Measurements from ENCODE around the gene PRPS2. TPM values are rescaled to one million over a fixed set of nuclear protein-coding genes. Genes with fewer than 3 reads are reported as not detected.

Gene PRPS2
- 12.4 and 21.0 TPM in 2 replicates for total RNA-seq (2014; rRNA removed; shearing (Covaris generic))

DNA sequence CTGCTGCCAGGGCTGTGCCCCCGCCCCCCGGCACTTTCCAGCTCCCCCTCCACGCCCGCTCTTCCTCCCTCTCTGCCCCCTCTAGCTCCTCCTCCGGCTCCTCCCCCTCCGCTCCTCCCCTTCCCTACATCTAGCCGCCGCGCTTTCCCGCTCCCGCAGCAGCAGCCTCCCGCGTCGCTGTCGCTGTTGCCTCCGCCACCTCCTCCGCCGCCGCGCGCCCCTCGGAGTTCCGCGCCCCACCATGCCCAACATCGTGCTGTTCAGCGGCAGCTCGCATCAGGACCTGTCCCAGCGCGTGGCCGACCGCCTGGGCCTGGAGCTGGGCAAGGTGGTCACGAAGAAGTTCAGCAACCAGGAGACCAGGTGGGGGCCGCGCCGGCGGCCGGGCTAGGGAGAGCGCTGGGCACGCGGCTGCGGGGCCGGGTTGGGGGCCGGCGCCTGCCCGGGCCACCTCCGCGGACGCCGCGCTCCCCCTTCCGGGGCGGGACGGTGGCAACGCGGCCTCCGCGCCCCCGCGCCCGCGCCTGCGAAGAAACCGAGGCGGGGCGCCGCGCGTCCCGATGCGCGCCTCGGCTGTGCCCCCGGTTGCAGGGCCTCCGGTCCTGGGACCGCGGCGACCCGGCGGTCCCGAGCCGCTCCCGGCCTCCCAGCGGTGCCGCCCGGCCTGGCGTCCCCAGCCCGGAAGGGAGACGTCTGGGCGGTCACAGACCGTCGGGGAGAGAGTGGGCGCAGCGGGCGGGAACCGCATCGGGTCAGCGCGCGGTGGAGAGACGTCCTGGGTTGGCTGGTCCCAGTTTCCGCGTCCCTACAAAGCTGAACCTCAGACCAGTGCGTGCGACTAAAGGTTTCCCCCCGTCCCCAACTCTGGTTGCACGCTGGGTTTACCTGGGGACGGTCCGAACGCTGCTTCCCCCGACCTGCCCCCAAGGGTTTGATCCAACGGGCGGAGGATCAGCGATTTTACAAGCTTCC is at the start of gene PRPS2:
Gene PRPS2, plus strand, starts transcription at position 156 of the 972 bp plus-strand sequence. Its CDS starts 86 bp downstream, at position 242.
- DNase-seq (ENCODE audit: low spot score) = no peak

DNA sequence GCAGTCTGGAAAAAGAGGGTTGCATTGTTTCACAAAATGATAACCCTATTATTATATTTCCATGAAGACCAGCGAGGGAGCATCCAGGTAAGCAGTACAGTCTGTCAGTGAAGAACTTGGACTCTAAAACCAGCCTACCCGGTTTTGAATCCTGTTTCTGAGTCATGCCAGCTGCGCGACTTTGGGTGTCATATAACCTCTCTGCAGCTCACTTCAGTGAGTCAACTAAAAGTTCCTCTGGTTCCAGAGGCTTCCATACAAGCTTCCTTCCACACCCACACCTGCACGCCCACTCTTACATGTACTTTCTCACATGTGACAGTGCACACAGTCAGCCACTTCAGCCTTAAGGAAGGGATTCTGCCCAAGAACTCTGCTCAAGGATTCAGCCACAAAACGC is 49.8 kb upstream of the PRPS2 start:
- DNase-seq (ENCODE audit: low spot score) = peak; percentile 54

DNA sequence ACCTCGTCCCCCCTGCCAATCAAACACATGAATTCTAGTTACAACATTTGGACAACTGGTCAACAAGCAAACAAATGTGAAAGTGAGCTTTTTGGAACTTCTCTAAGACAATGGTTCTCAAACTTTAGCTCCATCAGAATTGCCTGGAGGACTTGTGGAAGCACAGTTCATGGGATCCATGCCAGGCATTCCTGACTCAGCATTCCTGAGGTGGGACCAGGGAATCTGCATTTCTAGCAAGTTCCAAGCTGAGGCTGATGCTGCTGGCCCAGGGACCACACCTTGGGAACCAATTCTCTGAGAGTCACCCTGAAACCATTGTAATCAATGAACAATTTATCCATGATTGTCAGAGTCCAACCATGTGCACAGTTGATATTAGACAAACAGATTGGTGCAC is 43.8 kb upstream of the PRPS2 start:
- no peak for DNase-seq (ENCODE audit: low spot score)

DNA sequence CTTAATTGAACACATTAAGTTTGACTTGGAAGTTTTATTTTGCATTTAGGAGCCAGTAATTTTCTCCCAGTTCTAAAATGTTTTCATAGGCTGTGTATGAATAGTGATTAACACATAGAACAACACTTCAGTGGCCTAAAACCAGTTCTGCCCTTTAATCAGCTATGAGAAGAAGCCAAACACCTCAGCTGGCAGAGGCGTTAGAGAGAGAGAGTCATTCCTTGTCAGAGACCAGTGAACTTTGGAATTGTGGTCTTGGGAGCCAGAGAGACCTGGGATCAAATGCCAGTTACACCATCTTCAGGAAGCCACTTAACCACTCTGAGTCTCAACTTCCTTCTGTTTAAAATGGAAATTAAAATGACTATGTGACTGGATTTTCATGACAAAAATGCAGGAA is 39.3 kb upstream of the PRPS2 start:
- no peak for DNase-seq (ENCODE audit: low spot score)

DNA sequence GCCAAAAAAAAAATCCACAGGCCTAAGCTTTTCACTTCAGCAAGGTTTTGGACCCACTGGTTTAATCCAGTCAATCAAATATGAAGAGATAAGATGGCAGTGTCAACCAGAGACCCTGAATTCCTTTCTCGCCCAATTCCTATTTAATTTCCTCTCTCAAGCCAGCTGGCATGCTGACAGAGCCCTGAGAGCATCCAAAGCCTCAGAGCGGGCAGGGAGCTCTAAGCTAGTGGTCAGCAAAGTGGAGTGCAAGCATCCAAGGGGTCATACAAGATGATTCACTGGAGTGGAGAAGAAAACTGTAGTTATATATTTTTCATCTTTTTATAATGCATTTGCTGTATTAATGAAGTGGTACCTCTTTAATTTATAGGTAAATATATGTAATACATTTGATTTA is 37.8 kb upstream of the PRPS2 start:
- no peak for DNase-seq (ENCODE audit: low spot score)

DNA sequence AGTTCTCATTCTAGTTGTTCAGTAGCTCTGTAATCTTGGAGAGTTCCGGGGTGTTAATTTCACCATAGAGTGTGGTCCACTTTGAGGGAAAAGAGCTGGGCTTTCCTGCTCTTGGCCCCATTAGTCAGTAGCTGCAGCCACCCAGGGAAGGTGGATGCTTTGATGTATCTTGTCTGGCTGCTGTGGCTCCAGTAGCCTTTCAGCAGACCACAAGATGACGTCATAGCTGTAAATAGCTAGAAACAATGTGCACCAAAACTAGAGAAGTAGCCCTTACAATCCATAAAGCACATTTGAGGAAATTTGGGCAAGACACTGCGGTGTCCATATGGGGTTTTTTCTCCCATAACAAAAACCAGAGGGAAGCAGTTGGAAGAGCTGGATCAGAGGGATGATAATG is 32.9 kb upstream of the PRPS2 start:
- no peak for DNase-seq (ENCODE audit: low spot score)

DNA sequence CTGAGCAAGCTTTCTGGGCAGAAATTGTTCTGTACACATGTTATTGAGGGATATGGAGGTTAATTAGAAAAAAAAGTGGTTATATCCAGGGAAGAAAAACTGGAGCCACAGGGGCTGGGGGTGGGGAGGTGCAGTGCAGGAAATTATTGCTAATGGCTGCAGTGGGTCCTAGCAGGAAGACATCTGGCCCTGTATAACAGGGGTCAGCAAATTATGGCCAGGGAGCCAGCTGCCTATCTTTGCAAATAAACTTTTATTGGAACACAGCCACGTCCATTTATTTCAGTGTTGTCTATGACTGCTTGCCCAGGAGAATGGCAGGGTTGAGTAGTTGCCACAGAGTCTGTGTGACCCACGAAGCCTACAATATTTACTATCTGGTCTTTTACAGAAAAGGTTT is 23.4 kb upstream of the PRPS2 start:
- no peak for DNase-seq (ENCODE audit: low spot score)

DNA sequence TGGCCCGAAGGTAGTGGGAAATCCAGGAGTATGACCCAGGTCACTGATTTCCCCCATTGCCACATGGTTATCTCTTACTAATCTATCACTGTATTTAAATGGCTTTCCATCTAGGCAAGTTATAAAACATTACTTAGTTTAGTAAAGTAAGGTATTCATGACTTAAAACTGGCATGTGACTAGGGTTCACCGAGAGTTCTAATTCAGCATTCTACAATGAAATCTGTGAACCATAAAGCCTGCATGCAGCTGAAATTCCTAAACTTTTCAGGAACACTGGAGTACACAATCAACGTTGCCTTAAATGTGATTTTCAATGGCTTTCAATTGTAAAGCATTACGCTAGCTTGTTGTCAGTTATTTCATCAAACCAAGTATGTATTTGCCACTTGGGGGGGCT is 22.7 kb upstream of the PRPS2 start:
- DNase-seq (ENCODE audit: low spot score) = no peak

DNA sequence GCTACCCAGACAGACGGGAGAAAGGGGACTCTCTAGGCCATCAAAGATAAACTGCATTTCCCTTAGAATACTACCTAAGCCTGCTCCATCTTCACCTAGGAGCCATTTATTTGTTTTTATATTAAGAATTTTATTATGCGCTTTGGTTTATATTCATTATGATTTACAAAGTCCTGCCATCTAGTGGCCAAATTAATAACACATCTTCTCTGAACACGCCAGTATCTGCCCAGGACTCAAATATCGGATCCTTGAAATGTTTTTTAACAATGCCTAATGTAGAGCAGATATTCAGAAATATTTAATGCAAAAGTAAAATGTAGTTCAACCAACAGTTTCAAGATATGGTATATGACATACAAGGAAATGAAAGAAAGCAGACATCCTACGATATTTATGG is 20.8 kb upstream of the PRPS2 start:
- DNase-seq (ENCODE audit: low spot score) = peak; percentile 44

DNA sequence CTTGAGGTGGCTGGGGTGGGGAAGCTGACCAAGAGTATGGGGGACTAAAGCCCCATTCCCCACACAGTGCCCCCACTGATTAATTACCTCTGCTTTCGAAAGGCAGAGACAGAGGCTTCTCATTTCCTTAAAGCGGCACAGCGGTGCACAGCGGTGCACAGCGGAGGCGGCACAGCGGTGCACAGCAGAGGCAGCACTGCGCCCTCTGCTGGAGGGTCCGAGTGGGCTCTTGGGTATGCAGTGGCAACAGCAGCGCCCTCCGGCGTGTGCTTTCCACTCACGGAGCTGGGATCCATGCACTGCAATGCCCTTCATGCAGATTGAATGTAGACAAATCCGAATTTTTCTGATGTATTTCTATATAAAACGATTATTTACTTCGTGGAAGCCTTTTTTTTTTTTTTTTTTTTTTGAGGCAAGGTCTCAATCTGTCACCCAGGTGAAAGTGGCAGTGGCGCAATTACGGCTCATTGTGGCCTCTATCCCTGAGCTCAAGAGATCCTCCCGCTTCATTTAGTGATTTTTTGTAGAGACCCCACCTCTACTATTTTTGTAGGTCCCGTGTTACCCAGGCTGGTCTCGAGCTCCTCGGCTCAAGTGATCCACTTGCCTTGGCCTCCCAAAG is 19.7 kb upstream of the PRPS2 start:
- DNase-seq (ENCODE audit: low spot score) = peak; percentile 7

DNA sequence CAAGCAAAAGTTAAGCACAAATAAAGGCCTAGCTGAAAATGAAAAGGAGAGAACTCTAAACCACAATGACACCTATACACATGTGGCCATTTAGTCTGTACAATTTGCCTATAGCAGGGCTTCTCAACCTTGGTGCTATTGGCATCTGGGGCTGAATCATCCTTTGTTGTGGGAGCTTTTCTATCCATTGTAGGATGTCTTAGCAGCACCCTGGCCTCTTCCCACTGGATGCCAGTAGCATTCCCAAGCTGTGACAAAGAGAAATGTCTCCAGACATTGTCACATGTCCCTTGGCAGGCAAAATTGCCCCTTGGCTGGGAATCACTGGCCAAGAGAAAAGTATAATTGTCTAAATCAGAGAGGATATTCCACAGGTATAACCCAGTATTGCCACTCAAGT is 13.5 kb upstream of the PRPS2 start:
- no peak for DNase-seq (ENCODE audit: low spot score)

DNA sequence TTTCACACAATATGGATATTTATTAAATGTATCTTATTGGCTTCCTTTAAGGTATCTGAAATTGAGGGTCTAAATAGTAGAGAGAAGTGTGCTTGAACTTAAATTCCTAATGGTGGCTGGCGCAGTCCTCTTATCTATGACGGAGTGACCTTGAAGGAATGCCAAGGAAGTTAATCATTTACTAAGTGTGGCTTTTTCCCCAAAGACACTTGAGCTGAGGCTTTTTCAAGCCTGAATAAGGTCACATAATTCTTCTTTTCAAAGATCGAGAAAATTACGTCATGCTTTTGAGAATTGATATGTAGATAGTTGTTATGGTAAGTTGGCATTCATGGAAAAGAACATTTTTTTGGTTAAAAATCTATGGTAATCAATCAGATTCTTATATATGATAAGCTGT is 11.7 kb upstream of the PRPS2 start:
- DNase-seq (ENCODE audit: low spot score) = peak; percentile 37

DNA sequence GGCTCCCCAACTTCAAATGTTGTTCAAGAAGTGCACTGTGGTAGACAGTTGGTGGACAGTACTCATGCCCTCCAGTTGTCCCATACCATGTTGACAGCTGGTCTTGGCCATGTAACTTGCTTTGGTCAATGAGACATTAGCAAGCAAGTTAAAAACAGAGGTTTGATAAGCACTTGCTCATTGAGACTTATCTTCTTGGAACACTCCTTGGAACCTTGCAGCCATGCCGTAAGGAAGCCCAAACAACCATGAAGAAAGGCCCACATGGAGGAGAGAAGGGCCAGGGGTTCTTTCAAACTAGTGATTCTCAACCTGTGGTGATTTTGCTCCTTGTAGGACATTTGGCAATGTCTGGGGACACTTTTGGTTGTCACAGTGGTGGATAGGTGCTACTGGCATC is 2.6 kb upstream of the PRPS2 start:
- no peak for DNase-seq (ENCODE audit: low spot score)

DNA sequence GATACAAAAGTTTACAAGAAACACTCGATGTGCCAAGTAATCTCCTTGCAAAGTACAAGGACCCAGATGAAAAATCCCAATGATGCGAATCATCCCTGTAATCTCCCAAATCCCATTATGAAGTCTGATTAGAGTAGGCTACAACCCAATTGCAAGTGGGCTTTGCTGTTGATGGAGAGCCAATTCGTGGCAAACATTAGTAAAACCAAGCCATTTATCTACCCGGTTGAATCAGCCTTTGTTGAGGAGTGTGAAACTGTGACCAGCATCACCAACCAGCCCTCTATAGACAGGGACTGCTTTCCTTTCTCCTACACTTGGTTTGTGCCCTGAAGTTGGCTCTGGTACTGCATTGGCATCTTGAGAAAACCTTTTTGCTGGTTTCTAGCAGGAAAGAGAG is 1.2 kb upstream of the PRPS2 start:
- DNase-seq (ENCODE audit: low spot score) = no peak

DNA sequence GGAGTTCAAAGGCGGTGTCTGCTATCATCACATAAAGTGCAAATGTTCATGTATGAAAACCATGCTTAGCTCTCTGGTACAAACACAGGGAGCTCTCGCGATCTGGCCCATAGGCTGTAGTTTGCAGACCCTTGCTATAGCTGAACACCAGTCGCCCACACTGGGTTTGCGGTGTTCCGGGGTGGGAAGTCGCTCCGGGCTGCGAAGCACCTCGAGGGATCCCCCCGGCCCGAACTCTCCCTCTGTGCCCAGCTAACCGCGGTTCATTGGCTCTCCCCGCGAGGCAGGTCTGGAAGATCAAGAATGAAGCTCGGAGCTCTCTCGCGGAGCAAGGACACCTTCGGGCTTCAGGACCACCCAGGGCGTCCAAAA is 341 bp upstream of the PRPS2 start:
- no peak for DNase-seq (ENCODE audit: low spot score)

DNA sequence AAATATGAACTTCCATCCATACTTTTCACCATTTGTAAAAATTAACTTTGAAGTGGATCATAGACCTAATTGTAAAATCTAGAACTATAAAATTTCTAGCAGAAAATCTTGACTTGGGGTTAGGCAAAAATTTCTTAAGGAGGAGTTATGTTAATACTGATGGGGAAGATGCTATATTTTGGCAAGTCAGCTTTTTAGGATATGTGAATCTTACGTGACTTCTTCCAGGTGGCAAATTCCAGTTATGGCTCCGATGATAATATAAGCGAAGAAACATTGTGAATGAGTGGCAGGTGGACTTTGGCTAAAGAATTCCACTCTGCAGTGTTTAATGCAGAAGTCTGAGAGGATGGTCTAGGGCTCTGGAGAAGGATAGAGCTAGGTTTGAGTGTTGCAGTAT is 1.5 kb downstream of the PRPS2 start:
- no peak for DNase-seq (ENCODE audit: low spot score)

DNA sequence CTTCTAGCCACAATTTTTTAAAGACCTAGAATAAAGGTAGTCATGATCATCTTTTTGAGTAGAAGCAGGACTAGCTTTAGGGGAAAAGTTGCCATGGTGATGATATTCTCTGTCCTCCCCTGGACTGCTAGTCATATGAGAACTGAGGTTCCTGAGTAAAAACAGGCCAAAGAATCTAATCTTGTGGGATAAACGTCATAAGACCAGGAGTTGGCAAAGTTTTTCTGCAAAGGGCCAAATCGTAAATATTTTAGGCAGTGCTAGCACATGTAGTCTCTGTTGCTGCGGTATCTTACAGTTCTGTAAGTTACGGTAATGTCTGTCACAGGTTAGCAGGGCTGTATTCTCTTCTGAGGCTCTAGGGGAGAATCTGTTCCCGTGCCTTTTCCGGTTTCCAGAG is 3.4 kb downstream of the PRPS2 start:
- no peak for DNase-seq (ENCODE audit: low spot score)

DNA sequence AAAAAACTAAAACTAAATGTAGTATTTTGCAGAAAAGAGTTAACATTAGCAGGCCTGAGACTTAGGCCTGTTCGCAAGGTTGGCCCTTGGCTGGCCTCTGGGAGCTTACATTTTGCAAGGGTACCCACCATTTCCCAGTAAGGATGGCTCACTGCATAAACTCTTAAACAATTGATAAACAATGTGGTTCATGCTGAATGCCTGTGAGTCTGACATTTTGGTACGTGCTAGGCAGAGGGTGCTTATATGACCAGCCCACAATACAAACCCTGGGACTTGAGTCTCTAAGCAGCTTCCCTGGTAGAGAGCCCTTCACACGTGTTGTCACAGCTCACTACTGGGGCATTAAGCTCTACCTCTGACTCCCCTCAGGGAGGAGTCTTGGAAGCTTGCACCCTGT is 7.4 kb downstream of the PRPS2 start:
- DNase-seq (ENCODE audit: low spot score) = no peak

DNA sequence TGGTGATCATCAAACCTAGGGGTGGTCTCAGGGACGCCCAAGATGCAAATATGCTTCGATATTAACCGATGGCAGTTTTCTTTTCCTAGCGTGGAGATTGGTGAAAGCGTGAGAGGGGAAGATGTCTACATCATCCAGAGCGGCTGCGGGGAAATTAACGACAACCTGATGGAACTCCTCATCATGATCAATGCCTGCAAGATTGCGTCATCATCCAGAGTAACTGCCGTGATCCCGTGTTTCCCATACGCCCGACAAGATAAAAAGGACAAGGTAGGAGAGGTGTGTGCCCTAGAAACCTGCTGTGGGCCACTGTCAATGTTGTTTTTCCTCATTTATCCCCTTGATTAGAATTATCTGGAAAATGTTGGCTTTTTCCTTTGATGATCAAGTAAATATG is 7.9 kb downstream of the PRPS2 start:
- no peak for DNase-seq (ENCODE audit: low spot score)

DNA sequence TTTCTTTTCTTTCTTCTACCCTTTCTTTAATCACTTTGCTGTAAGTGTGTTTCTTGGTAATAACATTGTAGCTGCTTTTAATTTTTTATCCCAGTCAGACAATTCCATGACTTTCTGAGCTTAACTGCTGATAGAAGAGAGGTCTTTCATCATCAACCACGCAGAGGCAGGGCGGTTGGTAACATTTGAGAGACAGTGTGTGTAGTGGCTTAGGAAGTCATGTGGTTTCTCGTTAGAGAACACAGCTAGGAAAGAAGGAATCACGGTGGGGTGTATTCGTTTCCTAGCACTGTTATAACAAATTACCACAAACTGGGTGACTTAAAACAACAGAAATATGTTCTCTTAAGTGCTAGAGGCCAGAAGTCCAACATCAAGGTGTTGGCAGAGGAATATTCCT is 11.5 kb downstream of the PRPS2 start:
- DNase-seq (ENCODE audit: low spot score) = no peak

DNA sequence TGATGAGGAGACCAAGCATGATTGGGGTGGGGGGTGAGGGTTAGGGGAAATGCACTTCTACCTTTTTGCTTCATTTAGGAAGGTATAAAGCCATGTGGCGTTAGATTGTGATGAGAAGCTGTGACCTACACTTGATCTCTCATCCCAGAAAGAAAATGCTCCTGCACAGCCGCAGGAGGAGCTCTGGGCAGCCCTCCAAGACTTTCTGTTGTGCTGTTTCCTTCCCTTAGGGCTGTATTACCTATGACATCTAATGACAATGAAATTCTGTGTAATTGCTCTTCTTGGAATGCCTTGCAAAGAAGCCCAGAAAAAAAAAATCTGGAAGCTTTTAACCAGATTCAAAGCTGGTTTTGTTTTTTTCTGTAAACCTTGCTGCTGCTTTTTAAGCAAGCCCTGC is 13.4 kb downstream of the PRPS2 start:
- DNase-seq (ENCODE audit: low spot score) = no peak

DNA sequence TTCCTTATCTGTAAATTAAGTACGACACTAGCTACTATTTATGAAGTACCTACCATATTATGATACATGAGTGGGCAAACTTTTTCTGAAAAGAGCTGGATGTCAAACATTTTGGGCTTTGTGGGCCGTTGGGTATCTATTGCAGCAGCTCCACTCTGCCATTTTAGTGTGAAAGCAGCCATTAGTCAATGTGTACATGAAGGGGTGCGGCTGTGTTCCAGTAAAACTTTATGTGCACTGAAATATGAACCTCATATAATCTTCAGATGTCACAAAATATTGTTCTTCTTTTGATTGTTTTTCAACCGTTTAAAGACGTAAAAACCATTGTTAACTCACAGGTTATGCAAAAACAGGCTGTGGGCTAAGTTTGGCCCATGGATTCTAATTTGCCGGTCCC is 14.1 kb downstream of the PRPS2 start:
- no peak for DNase-seq (ENCODE audit: low spot score)

DNA sequence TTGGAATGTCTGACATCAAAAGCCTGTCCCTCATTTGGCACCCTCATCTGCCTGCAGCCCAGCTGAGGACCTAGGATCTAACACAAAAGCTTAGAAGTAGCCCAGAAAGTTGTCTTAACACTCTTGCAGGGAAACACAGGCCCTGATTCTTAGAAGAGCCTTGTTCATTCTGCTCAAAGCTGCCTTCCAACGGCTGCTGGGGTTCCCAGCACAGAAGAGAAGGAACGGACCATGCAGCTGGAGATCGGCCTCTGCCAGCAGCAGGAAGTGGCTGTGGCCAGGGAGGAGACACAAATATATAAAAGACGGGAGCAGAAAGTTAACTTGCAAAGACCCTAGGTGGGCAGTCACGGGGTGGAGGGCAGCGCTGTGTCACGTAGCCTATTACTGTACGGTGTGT is 20.4 kb downstream of the PRPS2 start:
- DNase-seq (ENCODE audit: low spot score) = no peak
